SU-DHL-6 (cell line): ENCODE results near the gene FBRSL1.

ENCODE experiments used
- H2AFZ ChIP-seq: fragments of 200-600 bp; sonication (generic); 2 replicates; pipeline ENCODE4 v1.6.1; 2014; ENCODE audit warnings: low read depth, mild to moderate bottlenecking, moderate library complexity, mixed read lengths, antibody characterized with exemption, low read length; ENCODE audit not compliant: severe bottlenecking
- H3F3A ChIP-seq: fragments of 200-600 bp; shearing (Covaris generic); 2 replicates; pipeline ENCODE4 v1.6.0; 2016; ENCODE audit warnings: antibody characterized with exemption, mild to moderate bottlenecking; ENCODE audit not compliant: insufficient read depth
- H3K27ac ChIP-seq: fragments of 200-600 bp; sonication (generic); 2 replicates; pipeline ENCODE4 v1.5.1; 2016; ENCODE audit warnings: low read depth, mild to moderate bottlenecking, low read length, moderate library complexity, mixed read lengths
- H3K27me3 ChIP-seq: fragments of 200-600 bp; sonication (generic), shearing (Covaris generic); 2 replicates; pipeline ENCODE4 v1.6.0; 2014; ENCODE audit warnings: mild to moderate bottlenecking, low read length
- H3K36me3 ChIP-seq: fragments of 200-600 bp; sonication (generic); 2 replicates; pipeline ENCODE4 v1.6.1; 2014; ENCODE audit warnings: mild to moderate bottlenecking, low read length, mixed read lengths
- H3K4me2 ChIP-seq: fragments of 300-600, 200-600 bp; shearing (Covaris generic), sonication (generic); 2 replicates; pipeline ENCODE4 v1.6.0; 2014; ENCODE audit warnings: low read length, low read depth, mild to moderate bottlenecking; ENCODE audit not compliant: poor library complexity, severe bottlenecking
- H3K4me3 ChIP-seq: fragments of 200-600 bp; sonication (generic); 2 replicates; pipeline ENCODE4 v1.5.1; 2014; ENCODE audit warnings: antibody characterized with exemption, low read length, mild to moderate bottlenecking, mixed read lengths; ENCODE audit not compliant: insufficient read depth, poor library complexity, severe bottlenecking
- H3K79me2 ChIP-seq: fragments of 200-600 bp; sonication (generic); 2 replicates; pipeline ENCODE4 v1.6.1; 2014; ENCODE audit warnings: mild to moderate bottlenecking, low read length, moderate library complexity; ENCODE audit not compliant: insufficient read depth
- H3K9ac ChIP-seq: fragments of 200-600 bp; sonication (generic); 2 replicates; pipeline ENCODE4 v1.7.0; 2014; ENCODE audit warnings: mild to moderate bottlenecking, low read length
- H3K9me2 ChIP-seq: fragments of 200-600 bp; sonication (generic); replicated peaks from 2 replicates; pipeline ENCODE4 v1.6.1; 2014; ENCODE audit warnings: low read length; ENCODE audit not compliant: insufficient read depth
- H3K9me3 ChIP-seq: fragments of 200-600 bp; sonication (generic); 2 replicates; pipeline ENCODE4 v1.6.1; 2014; ENCODE audit warnings: low read length, mixed read lengths; ENCODE audit not compliant: insufficient read depth
- H4K20me1 ChIP-seq: fragments of 200-600 bp; sonication (generic); 2 replicates; pipeline ENCODE4 v1.6.1; 2014; ENCODE audit warnings: low read depth, mild to moderate bottlenecking, antibody characterized with exemption, low read length, moderate library complexity, mixed read lengths
- EZH2phosphoT487 ChIP-seq: fragments of 200-600 bp; sonication (generic), shearing (Covaris generic); conservative IDR thresholded peaks from 2 replicates; pipeline ENCODE4 v1.6.1; 2018; ENCODE audit warnings: mild to moderate bottlenecking, antibody characterized with exemption, low read length, moderate library complexity, mixed read lengths
- TF ChIP-seq, protein P1 (sequence below): fragments of 200-600 bp; sonication (generic); IDR thresholded peaks from one replicate; pipeline ENCODE4 v1.5.1; 2017; ENCODE audit warnings: antibody characterized with exemption, mild to moderate bottlenecking, low read length, moderate library complexity; ENCODE audit not compliant: insufficient read depth, poor library complexity, severe bottlenecking

The FBRSL1 gene

DNA sequence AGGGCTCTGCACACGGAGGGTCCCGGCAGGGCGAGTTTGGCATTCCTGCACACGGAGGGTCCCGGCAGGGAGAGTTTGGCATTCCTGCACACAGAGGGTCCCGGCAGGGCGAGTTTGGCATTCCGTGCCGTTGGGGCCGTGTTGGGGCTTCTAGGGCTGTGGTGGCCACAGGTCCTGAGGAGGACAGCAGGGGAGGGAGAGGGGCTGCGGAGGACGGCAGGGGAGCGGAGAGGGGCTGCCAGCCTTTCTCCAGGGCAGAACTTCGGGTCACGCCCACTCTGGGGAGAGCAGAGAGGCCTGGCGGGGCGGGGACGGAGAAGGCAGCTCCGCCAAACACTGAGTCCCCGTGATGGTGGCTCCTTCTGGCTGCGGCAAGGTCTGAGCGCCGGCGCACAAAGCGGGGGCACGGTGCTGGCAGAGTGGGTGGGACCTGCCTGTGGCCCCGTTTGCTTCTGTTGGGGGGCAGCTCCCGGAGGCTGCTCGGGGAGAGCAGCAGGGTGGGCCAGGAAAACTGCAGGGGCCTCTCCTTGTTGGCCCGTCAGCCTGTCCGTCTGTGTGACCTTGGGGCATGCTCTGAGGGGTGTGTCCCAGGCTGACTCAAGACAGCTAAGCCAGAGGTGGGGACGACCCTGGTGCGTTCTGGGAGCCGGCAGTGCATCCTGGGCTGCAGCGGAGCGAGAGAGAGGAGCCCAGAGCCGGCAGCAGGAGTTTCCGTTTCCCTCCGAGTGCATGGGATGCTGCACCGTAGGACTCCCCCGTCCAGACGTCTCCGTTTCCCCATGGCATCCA is 60.3 kb downstream of the FBRSL1 start:
- Histone ChIP-seq H3K9ac (no peak overlapping the region), H3K27ac (no peak overlapping the region), H3K27me3 (no peaks in the 10 kb centered on the region), H3K4me2 (no peak overlapping the region), H3K9me2 (no peaks in the 10 kb centered on the region), H3K79me2 (no peaks in the 10 kb centered on the region), H4K20me1 (no peaks in the 10 kb centered on the region), H3F3A (no peaks in the 10 kb centered on the region), H3K4me3 (no peak overlapping the region), H3K36me3 (no peaks in the 10 kb centered on the region), H3K9me3 (no peaks in the 10 kb centered on the region), H2AFZ (no peak overlapping the region)
- TF ChIP-seq EZH2phosphoT487: no peak
- TF ChIP-seq, protein P1, sequence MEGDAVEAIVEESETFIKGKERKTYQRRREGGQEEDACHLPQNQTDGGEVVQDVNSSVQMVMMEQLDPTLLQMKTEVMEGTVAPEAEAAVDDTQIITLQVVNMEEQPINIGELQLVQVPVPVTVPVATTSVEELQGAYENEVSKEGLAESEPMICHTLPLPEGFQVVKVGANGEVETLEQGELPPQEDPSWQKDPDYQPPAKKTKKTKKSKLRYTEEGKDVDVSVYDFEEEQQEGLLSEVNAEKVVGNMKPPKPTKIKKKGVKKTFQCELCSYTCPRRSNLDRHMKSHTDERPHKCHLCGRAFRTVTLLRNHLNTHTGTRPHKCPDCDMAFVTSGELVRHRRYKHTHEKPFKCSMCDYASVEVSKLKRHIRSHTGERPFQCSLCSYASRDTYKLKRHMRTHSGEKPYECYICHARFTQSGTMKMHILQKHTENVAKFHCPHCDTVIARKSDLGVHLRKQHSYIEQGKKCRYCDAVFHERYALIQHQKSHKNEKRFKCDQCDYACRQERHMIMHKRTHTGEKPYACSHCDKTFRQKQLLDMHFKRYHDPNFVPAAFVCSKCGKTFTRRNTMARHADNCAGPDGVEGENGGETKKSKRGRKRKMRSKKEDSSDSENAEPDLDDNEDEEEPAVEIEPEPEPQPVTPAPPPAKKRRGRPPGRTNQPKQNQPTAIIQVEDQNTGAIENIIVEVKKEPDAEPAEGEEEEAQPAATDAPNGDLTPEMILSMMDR: no peak

DNA sequence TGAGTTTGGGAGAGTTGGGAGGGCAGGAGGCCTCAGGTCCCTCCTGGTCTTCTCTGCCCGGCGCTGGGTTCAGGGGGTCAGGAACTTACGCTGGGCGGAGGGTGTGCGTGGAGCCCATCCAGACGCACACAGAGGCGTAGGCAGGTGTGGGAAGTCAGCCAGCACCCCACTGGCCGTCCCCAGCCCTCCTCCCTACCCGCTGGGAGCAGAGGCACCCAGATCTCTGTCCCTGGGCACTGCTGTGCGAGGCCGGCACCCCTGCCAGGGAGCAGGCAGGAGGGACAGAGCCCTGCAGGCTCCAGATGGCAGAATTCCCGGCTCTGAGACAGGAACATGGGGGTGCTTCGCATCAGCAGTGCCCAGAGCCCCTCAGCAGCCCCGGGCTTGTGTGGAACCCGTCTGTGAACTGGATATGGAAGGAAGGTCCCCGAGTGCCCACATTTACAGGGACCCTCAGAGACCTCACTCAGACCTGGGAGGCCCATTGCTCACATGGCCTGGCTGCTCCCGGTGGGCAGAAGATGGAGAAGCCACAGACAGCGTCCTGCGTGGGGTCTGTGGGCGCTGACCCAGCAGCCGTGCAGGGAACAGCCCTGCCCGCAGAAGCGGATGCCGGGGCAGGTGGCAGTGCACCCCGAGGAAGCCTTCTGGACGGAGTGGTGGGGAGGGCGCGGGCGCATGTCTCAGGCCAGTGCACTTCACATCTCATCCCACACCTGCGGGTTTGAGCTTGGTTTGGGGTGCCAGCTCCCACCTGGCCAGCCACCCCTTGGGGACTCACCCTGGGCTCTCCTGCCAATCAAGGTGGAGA is 61.1 kb downstream of the FBRSL1 start:
- Histone ChIP-seq H3K4me3 (no peak overlapping the region), H3K27me3 (no peaks in the 10 kb centered on the region), H3K9me3 (no peaks in the 10 kb centered on the region), H3K36me3 (no peaks in the 10 kb centered on the region), H3K9ac (no peak overlapping the region), H3K79me2 (no peaks in the 10 kb centered on the region), H3F3A (no peaks in the 10 kb centered on the region), H3K9me2 (no peaks in the 10 kb centered on the region), H4K20me1 (no peaks in the 10 kb centered on the region), H3K27ac (no peak overlapping the region), H3K4me2 (no peak overlapping the region), H2AFZ (no peak overlapping the region)
- TF ChIP-seq, protein P1: no peak
- TF ChIP-seq EZH2phosphoT487: no peak

DNA sequence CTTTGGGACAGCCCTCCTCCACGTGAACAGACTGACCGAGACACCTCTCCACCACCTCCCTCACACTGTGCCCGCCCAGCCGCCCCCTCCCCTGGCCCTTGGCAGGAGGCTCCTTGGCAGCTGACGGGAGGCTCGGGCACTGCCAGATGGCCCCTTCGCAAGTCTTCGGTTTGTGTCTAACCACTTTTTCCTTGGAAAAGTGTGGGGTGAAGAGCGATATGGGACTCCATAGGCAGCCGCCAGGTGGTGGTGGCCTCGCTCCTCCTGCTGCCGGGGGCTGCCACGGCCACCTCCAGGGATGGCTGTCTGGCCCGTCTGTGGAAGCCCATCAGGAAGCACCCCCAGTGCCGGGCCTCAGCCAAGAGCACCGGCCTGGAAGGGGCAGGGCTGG is 61.7 kb downstream of the FBRSL1 start:
- Histone ChIP-seq H3K79me2 (no peaks in the 10 kb centered on the region), H3F3A (no peaks in the 10 kb centered on the region), H3K4me3 (no peak overlapping the region), H3K9me2 (no peaks in the 10 kb centered on the region), H4K20me1 (no peaks in the 10 kb centered on the region), H3K4me2 (no peak overlapping the region), H3K27ac (no peak overlapping the region), H3K9ac (no peak overlapping the region), H3K27me3 (no peaks in the 10 kb centered on the region), H3K9me3 (no peaks in the 10 kb centered on the region), H3K36me3 (no peaks in the 10 kb centered on the region), H2AFZ (no peak overlapping the region)
- no peak for TF ChIP-seq EZH2phosphoT487
- TF ChIP-seq, protein P1: no peak
